GM21515 (cell line): ENCODE data around the gene FOXK1.

ENCODE experiments used
- ATAC-seq: cut with Tn5 transposase; IDR thresholded peaks from one replicate; pipeline ENCODE4 v1.9.1; 2021; ENCODE audit not compliant: unreplicated experiment

The FOXK1 gene

DNA sequence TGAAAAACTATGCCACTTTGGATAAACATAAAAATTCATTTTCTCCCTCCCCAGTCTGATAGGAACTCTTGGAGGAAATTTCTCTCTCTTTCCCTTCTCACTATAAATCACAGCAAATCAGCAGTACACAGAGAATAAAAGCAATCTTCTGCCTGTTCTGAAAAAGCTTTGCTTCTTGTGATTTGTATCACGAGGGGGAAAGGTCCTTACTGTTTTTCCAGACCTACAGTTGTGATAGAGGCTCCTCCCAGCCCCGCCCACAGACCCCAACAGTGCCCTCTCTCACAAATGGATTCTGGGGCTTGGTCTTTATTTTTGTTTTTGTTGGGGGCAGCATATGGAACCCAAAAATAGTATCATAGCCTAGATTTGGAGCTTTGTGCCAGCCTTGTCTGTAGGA, 12.2 kb downstream of the FOXK1 start:
- no peak for ATAC-seq

DNA sequence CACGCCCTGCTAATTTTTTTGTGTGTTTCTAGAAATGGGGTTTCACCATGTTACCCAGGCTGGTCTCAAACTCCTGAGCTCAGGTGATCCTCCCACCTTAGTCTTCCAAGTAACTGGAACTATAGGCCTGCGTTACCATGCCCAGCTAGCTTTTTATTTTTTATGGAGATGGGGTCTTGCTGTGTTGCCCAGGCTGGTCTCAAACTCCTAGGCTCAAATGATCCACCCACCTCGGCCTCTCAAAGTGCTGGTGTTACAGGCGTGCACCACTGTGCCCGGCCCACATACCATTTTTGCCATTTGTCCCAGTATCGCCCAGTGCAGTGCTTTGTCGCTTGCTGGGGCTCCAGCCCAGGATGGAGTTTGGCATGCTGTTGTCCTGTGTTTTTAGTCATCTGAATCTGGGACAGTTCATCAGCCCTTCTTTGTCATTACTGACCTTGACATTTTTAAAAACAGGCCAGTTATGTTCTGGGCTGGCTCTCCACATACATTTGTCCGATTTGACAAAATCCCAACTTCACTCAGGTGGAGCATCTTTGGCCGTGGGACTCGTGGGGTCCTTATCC, 16.7 kb downstream of the FOXK1 start:
- no peak for ATAC-seq

DNA sequence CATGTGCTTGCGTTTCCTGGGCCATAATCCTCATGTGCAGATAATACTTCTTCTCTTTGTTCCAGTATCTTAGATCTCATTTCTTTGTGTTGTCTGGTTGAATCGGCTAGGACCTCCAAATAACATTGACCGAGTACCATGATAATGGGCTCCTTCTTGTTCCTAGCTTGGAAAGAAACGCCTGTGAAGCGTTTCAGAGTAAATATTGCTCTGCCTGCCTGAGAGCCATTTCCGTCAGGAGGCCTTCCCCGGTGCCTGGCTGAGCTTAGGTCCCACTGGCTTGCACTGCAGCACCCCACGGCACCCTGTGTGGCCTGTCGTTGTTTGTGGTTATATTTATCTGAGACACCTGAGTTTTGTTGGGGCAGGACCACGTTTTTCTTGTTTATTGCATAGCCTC, 17.7 kb downstream of the FOXK1 start:
- ATAC-seq = no peak

DNA sequence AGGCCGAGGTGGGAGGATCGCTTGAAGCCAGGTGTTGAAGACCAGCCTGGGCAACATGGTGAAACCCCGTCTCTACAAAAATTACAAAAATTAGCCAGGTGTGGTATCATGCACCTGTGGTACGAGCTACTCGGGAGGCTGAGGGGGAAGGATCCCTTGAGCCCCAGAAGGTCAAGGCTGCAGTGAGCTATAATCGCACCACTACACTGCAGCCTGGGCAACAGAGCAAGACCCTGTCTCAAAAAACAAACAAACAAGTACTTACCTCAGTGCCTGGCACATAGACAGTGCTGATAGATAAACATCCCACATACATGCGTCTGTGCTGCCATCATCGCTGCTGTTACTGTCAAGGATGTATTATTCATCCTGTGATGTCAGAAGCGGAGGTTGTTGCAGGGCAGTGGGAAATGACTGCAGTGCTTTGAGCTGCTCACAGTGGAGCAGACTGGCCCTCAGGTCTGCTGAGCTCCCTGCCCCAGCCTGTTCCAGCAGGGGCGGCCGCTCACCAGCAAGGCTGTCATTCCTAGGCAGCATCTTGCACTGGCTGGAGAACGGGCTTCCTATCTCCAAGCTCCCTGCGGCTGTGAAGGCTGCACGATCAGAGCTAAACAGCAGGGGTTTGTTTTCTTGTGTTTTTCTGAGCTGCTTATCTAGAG, 18.6 kb downstream of the FOXK1 start:
- ATAC-seq = no peak

DNA sequence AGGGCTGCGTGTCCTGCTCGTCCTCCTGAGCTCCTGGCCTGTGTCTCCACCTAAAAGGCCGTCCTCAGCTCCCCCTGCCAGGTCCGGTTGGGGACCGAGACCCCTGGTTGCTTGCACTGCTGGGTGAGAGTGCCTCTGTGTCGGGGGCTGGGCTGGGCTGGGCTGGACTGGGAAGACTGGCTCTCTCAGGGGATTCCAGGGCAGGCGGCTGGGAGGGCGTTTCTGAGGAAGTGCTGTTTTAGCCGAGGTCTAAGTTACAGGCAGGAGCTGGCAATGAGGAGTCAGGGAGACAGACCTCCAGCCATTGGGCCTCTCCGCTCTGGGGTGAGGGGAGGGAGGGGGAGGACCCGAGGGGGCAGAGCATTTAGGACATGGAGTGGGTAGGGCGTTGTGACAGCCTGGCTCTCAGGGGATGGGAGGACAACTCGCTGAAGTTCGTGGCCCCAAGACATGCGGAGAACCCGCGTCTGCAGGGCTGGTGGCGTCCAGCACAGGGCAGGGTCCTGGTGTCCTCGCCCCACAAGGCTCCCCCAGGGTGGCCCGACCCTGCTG, 20.9 kb downstream of the FOXK1 start:
- no peak for ATAC-seq

DNA sequence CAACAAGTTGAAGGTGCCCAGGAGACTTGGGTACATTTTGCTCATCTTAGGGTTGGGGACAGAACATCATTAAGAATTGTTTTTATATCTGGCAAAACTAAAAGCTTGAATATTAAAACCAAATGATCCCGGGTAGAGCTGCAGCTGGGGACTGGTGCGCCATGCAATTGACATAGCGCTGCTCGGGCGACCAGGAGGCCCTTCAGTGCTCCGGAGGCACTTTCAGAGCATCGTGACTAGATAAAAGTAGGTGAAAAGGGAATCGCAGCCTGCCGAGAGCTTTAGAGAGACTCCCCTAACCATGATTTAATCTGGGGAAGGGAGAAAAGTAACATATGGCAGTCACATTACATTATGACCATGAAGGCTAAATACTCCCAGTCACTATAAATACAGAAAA, 21.4 kb downstream of the FOXK1 start:
- ATAC-seq = no peak

DNA sequence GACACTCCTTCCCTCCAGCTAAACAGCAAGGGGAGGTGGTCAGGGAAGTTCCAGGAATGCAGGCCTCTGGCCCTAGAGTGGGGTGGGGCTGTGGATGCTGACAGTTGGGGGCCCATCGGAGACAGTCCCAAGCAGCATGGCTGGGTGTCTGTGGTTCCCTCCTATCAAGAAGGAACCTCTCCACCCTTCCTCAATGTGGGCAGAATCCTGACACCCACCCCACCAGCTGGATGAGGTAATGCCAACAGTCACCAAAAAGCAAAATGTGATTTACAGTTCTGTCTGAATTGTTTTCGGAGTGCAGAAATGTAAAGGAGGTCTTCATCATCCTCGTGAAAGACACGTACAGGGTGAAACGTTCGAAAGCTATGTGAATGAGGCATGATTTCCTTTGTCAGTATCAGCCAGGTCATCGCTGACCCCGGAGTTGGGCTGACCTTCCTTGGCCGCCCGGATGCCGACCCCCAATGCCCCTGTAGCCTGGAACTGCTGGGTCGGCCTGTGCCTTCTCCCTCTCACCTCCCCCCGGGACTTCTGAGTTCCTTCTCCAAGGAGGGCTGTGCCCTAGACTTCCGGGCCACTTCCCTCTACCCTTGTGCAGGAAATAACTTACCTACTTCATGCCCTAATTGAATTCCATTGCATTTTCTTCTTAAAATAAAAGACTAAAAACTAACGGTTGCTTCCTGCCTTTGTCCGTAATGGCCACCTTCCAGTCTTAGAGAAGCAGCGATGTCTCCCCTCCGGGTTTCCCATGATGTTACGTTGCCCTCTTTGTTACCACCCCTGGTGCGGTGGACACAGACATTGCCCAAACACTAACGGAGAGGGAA, 24.5 kb downstream of the FOXK1 start:
- ATAC-seq = no peak

DNA sequence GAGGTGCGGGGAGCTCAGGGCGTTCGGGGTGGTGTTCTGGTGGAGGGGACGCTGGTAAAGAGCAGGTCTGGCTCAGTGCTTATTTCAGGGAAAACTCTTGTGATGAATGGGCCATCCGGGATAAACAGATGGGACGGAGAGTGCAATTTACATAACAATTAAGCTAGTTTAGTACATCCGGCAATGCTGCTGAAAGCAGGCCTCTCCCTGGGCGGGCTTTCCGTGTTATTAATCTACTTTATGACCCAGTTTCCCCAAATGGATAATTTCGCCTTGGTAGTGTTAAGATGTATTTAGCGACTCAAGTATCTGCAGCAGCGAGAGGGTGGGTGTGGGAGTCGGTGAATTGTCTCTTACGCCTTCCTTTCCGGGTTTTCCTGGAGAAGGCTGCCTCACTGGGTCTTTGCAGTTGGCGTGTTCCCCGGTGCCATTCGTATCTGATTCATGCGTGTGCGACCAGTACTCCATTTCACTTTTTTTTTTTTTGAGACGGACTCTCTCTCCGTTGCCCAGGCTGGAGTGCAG, 25.2 kb downstream of the FOXK1 start:
- no peak for ATAC-seq

DNA sequence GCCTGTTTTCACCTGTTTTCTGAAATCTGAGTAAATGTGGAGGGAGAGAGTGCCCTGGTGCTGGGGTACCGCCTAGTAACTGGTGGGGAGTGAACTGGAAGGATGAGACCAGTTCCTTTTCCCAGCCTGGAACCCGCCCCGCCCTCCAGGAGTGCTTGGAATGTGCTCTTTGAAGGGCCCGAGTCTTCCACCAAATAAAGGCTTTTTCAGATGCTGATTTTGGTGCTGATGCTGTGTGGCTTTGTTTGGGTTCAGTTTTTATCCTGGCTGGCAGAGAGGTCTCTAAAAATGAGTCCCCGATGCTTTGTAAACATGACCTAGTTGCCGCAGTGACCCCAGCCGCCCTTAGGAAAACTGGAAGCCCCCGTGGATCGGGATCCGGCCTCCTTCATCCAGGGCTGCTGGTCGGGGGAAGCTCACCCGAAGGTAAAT, 25.9 kb downstream of the FOXK1 start:
- no peak for ATAC-seq

DNA sequence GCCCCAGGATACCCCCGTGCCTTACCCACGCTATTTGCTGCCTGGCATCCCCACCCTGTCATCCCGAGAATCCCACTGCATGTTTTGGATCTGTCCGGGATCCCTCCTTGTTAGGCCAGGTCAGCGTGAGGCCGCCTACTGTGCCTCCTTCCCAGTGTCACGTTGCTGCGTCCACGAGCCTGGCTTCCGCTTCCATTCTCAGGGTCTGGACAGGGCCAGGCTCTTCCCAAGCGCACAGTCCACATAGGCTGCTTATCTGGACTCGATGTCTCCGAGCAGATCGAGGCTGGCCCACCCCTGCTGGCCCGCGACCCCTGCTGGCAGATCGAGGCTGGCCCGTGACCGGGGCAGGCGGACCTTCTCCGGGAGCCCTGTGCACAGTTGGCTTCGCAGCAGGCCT, 27.1 kb downstream of the FOXK1 start:
- ATAC-seq = no peak

DNA sequence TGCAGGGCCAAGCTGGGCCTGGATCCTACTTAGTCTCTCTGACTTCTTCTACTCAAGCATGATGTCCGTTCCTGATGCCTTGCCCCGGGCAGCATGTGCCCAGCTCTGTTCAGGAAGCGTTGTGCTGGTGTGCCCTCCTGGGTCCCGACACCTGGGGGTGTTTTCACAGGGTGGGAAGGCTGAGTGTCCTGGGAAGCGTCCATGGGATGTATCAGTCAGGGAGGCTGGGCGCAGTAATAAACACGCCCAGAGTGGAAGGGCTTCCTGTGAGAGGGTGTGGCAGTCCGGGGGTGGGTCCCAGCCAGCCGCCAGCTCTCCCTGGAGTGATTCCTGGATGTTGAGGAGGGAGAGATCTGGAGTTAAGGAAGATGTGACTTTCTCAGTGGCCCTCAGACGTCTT, 29.0 kb downstream of the FOXK1 start:
- ATAC-seq = no peak

DNA sequence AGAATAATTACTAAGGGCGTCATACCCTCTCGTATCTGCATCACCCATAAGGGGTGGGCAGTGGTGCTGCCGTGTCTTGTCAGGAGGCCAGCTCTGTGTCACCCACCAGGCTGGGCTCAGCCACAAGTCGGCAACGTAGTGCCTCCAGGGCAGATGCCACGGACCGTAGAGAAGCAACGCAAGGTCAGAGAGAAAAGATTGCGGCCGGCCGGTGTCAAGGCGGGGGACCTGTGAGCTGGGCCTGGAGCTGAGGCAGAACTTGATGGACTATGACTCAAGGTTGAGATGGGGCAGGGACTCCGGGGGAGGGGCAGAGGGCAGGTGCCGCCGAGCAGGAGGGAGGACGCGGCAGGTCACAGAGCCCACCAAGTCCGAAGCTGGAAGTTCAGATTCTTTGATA, 29.5 kb downstream of the FOXK1 start:
- no peak for ATAC-seq

DNA sequence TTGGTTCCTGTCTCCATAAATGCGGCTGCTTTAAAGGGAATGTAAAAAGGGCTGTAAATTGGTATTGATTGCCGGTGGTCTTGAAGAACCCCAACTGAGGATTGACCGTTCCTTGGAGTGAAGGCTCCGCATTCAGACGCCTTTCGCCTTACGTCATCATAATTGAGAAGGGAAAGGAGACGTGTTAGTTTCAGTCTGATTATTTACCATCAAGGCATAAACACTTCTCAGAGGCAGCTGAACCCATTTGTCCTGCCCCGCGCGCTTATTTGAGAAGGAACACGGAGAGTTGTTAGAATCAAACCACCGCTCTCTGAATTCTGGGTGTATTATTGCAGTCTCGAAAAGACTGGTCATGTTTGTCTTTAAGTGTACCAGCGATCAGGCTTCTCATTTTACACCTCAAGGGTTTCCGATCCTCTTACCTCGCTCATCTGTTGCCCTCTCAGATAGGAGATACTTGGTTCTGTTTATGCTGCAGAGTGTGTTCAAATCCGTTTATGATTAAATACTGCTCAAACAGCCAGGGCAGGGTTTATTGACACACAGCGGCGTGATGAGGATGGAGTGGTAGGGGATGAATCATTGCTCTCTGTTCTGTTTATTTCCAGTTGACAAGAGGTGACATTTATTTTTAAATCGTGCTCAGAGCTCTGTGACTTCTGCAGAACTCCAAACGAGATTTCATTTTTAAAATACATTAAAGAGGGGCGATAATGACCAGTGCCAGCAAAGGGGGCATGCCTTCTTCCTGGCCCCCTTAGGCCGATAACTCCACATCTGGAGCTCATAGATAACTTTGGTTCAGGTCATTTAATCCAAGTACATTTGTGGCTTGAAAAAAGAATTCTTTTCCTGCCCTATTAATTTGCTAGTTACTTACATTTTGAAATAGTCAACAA, 30.4 kb downstream of the FOXK1 start:
- ATAC-seq = peak; percentile 46

DNA sequence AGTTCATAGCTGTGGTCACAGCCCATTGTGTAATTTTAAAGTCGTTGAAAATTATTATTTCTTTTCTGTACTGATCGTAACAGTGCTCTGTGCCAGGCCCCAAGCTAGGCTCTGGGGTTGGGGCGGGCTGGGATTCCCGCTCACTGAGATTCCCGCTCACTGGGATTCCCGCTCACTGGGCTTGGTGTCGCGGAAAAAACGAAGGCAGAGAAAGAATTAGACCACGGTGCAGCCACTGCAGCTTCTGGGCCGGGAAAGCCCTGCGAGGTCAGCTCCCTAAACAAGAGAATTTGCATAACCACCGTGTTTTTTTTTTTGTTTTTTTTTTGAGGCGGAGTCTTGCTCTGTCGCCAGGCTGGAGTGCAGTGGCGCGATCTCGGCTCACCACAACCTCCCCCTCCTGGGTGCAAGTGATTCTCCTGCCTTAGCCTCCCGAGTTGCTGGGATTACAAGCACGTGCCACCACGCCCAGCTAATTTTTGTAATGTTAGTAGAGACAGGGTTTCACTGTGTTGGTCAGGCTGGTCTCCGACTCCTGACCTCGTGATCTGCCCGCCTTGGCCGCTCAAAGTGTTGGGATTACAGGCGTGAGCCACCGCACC, 31.2 kb downstream of the FOXK1 start:
- peak; percentile 59 for ATAC-seq

DNA sequence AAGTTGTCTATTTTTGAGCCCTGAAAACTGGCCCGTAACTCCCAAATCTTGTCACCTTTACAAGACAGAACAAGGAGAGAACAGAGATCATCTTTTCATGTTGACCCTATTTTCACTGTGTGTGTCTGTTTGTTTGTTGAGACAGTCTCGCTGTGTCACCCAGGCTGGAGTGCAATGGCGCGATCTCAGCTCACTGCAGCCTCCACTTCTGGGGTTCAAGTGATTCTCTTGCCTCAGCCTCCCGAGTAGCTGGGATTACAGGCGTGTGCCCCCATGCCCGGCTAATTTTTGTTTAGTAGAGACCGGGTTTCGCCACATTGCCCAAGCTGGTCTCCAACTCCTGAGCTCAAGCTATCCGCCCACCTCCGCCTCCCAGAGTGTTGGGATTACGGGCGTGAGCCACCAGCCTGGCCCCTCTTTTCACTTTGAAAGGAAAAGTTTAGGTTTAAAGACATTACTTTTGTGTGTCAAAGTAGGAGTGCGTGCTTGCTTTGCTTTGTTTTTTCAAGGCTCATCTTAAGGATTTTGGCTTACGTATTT, 32.1 kb downstream of the FOXK1 start:
- ATAC-seq = no peak

DNA sequence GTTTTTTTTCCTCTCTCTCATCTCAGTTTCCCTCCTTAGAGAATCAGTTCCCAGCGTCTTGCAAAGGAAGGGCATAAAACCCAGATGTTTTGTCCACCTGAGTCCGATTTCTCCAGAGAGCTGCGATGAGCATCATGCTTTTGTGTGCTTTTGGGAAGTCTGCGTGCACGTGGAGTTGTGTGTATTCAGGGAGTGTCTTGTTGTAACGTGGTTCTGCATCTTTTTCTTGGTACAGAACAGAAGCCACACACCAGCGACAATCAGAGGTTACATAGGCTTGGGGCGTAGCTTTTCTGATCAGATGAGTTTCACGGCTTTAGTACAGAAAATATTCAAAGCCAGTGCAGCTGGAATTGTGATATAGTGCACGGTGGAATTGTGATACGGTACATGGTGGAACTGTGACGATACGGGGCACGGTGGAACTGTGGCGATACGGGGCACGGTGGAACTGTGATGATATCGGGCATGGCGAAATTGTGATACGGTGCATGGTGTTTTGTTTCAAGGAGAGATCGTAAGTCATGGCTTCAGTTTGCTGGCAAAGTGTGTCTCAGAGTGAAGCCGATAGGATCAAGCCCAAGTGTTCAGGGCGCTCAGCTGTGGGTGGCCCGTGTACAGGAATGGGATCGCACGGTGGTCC, 32.8 kb downstream of the FOXK1 start:
- ATAC-seq = no peak

DNA sequence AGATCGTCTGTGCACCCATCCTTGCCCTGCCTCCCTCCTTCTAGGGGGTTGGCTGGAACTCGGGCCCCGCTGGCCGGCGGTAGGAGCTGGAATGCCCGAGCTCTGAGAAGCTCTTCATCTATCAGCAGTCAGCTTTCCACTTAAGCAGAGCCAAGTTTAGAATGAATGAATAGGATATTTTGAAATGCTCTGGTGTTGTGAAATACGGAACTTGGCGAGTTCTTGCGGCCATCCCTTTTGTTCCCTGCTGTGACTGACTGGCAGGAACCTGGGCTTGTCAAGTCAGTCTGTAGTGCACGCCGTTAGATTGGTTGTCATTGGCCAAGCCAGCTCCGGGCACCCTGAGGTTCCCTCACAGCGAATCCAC, 33.3 kb downstream of the FOXK1 start:
- no peak for ATAC-seq

DNA sequence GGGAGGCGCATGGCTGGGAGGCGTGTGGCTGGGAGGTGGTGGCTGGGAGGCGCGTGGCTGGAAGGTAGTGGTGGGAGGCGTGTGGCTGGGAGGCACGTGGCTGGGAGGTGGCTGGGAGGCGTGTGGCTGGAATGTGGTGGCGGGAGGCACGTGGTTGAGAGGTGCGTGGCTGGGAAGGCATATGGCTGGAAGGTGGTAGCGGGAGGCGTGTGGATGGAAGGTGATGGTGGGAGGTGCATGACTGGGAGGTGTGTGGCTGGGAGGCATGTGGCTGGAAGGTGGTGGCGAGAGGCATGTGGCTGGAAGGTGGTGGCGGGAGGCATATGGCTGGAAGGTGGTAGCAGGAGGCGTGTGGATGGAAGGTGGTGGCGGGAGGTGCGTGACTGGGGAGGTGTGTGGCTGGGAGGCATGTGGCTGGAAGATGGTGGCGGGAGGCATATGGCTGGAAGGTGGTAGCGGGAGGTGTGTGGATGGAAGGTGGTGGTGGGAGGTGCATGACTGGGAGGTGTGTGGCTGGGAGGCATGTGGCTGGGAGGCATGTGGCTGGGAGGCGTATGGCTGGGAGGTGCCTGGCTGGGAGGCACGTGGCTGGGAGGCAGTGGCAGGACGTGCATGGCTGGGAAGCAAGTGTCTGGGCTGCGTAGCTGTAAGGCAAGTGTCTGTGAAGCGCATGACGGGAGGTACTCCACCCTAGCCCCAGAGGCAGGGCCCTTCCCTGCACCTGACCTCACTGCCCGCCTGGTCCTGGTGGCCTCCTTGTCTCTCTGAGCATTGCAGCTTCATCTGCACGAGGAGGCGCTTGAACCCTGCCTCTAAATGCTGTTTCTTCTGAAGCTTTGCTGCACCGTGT, 35.1 kb downstream of the FOXK1 start:
- ATAC-seq = no peak

DNA sequence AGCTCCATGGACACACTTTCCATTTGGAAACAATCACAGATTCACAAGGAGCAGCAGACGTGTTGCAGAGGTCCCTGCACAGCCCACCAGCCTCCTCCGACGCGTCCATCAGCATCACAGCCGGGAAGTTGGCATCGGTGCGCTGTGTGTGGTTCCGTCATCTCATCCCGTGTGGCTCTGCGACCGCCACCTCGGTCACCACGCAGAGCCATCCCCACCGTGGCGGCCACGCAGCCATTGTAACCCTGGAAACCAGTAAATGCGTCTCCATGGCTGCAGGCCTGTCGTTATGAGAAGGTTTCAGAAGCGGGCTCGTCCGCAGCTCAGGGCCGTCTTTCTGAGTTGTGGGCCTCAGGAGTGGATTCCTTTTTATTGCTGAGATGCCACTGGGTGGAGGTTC, 36.0 kb downstream of the FOXK1 start:
- no peak for ATAC-seq
